Limb (tissue), 2 donors: ENCODE results near the gene ABCG1.

Source experiments
- DNase-seq, 2 donors: peaks; one replicate each; pipeline ENCODE4 v3.0.0-alpha.2; 2016; ENCODE audit errors: extremely low spot score in 2 of 2

Gene ABCG1

GRCh38 chr21:42319376-42319775 is 100.4 kb downstream of the ABCG1 start:
- DNase-seq, result no peak

- DNase-seq, result no peak
These were observed 101.1 kb downstream of the ABCG1 start for GRCh38 chr21:42319851-42320572.

- no peak for DNase-seq
These were observed 101.9 kb downstream of the ABCG1 start for GRCh38 chr21:42320791-42321190.

- no peak for DNase-seq
These were observed 102.3 kb downstream of the ABCG1 start for GRCh38 chr21:42321231-42321630.

GRCh38 chr21:42321845-42322244 is 102.9 kb downstream of the ABCG1 start:
- no peak for DNase-seq

- no peak for DNase-seq
These were observed 106.0 kb downstream of the ABCG1 start for GRCh38 chr21:42324896-42325295.

GRCh38 chr21:42330380-42331371 is 111.7 kb downstream of the ABCG1 start:
- DNase-seq, result no peak

GRCh38 chr21:42331660-42332059 is 112.7 kb downstream of the ABCG1 start:
- no peak for DNase-seq

- DNase-seq, result no peak
These were observed 113.8 kb downstream of the ABCG1 start for GRCh38 chr21:42332557-42333317.

GRCh38 chr21:42336054-42336453 is 117.1 kb downstream of the ABCG1 start:
- DNase-seq, result peak in 1 of 2 donors; percentile 7

- no peak for DNase-seq
These were observed 118.3 kb downstream of the ABCG1 start for GRCh38 chr21:42337276-42337675.

- peak; percentile 11 to 76 for DNase-seq
These were observed 119.1 kb downstream of the ABCG1 start for GRCh38 chr21:42337830-42338728.

GRCh38 chr21:42338729-42339715 is 120.1 kb downstream of the ABCG1 start:
- DNase-seq, result no peak

- DNase-seq, result no peak
These were observed 121.5 kb downstream of the ABCG1 start for GRCh38 chr21:42340187-42341050.

- peak in 1 of 2 donors; percentile 4 for DNase-seq
These were observed 123.0 kb downstream of the ABCG1 start for GRCh38 chr21:42341776-42342542.

GRCh38 chr21:42343101-42343500 is 124.2 kb downstream of the ABCG1 start:
- DNase-seq, result peak in 1 of 2 donors; percentile 11

- peak in 1 of 2 donors; percentile 9 for DNase-seq
These were observed 124.6 kb downstream of the ABCG1 start for GRCh38 chr21:42343556-42343955.
